ENCODE data around the gene WDR88.

WDR88 gene

DNA sequence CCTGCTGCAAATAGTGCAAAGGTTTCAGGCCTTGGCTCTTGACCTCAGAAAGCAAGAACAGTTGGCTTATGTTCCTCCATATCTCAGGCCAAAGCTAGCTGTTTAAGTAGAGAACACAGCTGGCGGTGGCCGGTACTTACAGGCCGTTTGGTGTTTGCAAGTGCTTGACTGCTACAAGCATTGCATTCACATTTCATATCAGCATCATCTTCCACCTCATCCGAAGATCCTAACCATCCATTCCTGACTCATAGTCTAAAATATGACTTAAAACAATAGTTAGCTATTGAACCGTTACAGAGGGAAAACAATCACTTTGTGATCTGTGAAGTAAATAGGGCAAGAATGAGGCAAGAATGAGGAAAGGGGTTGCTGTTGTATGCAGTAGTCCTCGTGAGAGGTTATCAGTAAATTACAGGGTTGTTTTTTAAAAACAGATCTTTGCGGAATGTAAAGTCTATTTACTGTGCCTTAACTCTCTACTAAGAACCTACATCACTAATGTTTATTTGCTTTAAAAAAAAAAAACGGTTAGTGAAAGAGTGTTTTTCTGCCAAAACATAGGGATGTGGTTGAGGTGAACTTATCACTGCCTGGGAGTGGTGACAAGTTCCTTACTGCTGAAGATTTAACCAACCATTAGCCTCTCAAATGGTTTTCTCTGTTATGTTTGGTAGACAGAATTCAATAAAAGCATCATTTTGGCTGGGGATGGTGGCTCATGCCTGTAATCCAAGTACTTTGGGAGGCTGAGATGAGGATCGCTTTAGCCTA is 21.6 kb upstream of the WDR88 start:
- TF ChIP-seq, protein P1, sequence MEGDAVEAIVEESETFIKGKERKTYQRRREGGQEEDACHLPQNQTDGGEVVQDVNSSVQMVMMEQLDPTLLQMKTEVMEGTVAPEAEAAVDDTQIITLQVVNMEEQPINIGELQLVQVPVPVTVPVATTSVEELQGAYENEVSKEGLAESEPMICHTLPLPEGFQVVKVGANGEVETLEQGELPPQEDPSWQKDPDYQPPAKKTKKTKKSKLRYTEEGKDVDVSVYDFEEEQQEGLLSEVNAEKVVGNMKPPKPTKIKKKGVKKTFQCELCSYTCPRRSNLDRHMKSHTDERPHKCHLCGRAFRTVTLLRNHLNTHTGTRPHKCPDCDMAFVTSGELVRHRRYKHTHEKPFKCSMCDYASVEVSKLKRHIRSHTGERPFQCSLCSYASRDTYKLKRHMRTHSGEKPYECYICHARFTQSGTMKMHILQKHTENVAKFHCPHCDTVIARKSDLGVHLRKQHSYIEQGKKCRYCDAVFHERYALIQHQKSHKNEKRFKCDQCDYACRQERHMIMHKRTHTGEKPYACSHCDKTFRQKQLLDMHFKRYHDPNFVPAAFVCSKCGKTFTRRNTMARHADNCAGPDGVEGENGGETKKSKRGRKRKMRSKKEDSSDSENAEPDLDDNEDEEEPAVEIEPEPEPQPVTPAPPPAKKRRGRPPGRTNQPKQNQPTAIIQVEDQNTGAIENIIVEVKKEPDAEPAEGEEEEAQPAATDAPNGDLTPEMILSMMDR (IDR thresholded peaks at IDR 0.05; ENCODE audit: borderline replicate concordance, control extremely low read depth, extremely low read depth, insufficient read depth, missing control alignments): no peak
- DNase-seq (ENCODE audit: low spot score): no peak
- in situ Hi-C loops (cut with MboI; ENCODE audit: low sequenced_read_pairs, unreplicated experiment): loop anchor here (10.0 kb wide), 1 partner anchor 136 kb away; the partner anchor contains the start of genes CEP89 and FAAP24

DNA sequence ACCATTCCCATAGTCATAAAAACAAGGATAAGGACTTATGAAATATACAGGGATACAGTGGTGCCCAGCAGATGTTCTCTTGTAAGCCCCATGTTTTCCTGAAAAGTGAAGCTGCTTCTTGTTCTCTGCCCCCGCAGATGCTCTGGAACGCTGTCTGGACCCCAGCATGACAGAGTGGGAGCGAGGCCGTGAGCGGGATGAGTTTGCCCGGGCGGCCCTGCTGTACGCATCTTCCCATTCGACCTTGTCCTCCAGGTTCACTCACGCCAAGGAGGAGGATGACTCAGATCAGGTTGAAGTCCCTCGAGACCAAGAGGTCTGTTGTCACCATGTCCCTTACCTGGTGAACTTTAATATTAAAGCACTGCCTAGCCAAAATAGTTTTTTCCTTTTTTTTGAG is 20.3 kb upstream of the WDR88 start:
- no peak for DNase-seq (ENCODE audit: low spot score)
- TF ChIP-seq, protein P1 (IDR thresholded peaks at IDR 0.05; ENCODE audit: borderline replicate concordance, control extremely low read depth, extremely low read depth, insufficient read depth, missing control alignments): no peak
- in situ Hi-C loops (cut with MboI; ENCODE audit: low sequenced_read_pairs, unreplicated experiment): loop anchor here (10.0 kb wide), 1 partner anchor 137 kb away; the partner anchor contains the start of genes CEP89 and FAAP24

DNA sequence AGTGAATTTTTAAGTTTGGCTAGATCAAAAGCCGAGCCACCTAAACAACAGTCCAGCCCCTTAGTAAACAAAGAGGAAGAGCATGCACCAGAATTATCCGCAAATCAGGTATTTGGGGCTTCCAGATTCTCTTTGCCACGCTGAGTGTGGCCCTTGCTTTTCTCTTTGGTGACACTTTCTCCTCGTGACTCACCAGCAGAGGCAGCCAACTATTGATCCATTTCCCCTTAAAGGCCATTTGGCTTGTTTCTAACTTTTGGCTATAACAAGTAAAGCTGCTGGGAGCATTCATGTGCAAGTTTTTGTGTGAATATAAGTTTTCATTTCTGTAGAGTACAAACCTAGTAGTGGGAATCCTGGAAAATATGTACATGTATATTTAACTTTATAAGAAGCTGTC is 17.6 kb upstream of the WDR88 start:
- in situ Hi-C loops (cut with MboI; ENCODE audit: low sequenced_read_pairs, unreplicated experiment): loop anchor here (10.0 kb wide), 1 partner anchor 140 kb away; the partner anchor contains the start of genes CEP89 and FAAP24

DNA sequence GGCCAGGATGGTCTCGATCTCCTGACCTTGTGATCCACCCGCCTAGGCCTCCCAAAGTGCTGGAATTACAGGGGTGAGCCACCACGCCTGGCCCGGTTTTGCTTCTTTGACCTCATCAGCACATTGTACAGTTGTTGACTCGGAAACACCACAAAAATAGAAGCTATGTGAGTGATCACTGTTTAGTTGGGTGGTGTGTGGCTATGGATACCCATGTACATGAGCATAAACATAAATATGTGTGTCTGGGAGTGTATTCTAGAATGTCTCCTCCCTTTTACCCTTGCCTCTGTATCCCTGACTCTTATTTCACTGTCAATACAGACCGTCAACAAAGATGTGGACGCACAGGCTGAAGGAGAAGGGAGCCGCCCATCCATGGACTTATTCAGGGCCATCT is 14.4 kb upstream of the WDR88 start:
- TF ChIP-seq, protein P1 (IDR thresholded peaks at IDR 0.05; ENCODE audit: borderline replicate concordance, control extremely low read depth, extremely low read depth, insufficient read depth, missing control alignments): no peak
- in situ Hi-C loops (cut with MboI; ENCODE audit: low sequenced_read_pairs, unreplicated experiment): loop anchor here (10.0 kb wide), 1 partner anchor 143 kb away; the partner anchor contains the start of genes CEP89 and FAAP24
- DNase-seq (ENCODE audit: low spot score): no peak

More for the DNA sequence above, 17.6 kb upstream of the WDR88 start:
- no peak for DNase-seq (ENCODE audit: low spot score)
- TF ChIP-seq, protein P1 (IDR thresholded peaks at IDR 0.05; ENCODE audit: borderline replicate concordance, control extremely low read depth, extremely low read depth, insufficient read depth, missing control alignments): no peak

DNA sequence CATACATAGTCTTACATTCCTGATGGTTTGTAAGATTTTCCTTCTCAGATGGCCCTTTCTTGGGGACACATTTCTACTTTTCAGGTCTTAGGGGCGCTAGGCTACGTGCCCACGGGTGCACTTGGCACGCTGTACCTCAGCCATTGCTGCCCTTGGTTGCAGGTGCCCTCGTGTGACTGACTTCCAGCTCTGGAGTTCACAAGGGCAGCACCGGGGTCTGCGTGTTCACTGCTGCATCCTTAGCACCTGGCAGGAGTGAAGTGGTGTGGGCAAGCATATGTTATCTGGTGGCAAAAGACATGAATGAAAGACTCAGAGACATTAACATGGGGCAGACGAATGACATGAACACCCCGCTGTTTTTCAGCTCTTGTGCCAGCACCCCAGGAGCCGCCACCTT is 13.3 kb upstream of the WDR88 start:
- DNase-seq (ENCODE audit: low spot score): no peak
- TF ChIP-seq, protein P1 (IDR thresholded peaks at IDR 0.05; ENCODE audit: borderline replicate concordance, control extremely low read depth, extremely low read depth, insufficient read depth, missing control alignments): no peak
- in situ Hi-C loops (cut with MboI; ENCODE audit: low sequenced_read_pairs, unreplicated experiment): loop anchor here (10.0 kb wide), 1 partner anchor 144 kb away; the partner anchor contains the start of genes CEP89 and FAAP24

DNA sequence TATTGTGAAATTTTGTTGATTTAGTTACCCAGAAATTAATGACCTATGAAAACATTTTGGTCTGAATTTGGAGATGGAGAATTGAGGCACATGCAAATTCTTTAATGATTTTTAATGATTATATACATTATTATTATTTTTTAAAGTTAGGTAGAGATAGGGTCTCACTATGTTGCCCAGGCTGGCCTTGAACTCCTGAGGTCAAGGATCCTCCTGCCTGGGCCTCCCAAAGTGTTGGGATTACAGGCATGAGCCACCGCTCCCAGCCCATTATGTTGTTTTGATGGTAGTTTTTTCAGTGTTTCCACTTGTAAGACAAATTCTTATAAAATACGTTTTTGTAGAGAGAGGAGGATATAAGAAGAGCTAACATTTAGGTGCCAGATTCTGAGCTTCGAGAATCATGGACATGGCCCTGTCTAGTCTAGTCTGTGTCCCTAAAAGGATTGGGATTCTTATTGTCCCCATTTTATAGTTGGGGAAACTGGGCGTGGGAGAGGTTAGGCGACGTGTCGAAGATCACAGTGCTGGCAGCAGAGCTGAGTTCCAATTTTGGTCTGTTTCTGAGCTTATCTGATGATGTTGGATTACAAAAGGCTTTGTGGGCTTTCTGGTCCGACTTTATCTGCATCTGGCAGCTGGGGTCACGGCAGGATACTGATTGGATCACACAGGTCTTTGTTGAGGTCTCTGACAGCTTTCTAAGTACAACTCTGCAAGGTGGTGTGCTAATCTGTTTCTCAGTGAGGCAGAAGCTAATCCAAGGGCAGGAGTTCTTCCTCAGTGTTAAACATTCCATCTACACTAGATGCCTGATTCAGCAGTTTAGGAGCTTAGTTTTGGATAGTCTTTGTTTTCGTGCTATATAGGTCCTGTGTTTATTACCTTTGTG is 7.5 kb upstream of the WDR88 start:
- no peak for DNase-seq (ENCODE audit: low spot score)
- in situ Hi-C loops (cut with MboI; ENCODE audit: low sequenced_read_pairs, unreplicated experiment): no loop called here
- TF ChIP-seq, protein P1 (IDR thresholded peaks at IDR 0.05; ENCODE audit: borderline replicate concordance, control extremely low read depth, extremely low read depth, insufficient read depth, missing control alignments): no peak
